Panc1 (cell line): ENCODE results near the gene LILRB4. TPM values are rescaled to one million over a fixed set of nuclear protein-coding genes. Genes with fewer than 3 reads are reported as not detected.

Source experiments
- ATAC-seq: fragments of 200-7000 bp; cut with Tn5 transposase; 2 replicates; pipeline ENCODE4 v1.9.1; 2020; ENCODE audit warnings: mild to moderate bottlenecking, moderate library complexity
- BruUV-seq: library from RNA; stranded (reverse); fragments of 400-500 nt; replicated peaks from 2 replicates; lab custom pipeline; 2021; lab: Mats Ljungman, UMichigan
- CTCF ChIA-PET: fragments of 300-600 bp; sonication (Branson Sonifier 250); formaldehyde crosslinking; loops from one replicate; lab custom pipeline; 2022; ENCODE audit warnings: antibody characterized with exemption; lab: Charles Lee
- POLR2A ChIA-PET: fragments of 300-600 bp; sonication (Branson Sonifier 250); formaldehyde crosslinking; loops from one replicate; lab custom pipeline; 2022; ENCODE audit warnings: antibody characterized with exemption; lab: Charles Lee
- DNase-seq: peaks from one replicate; pipeline ENCODE4 v3.0.0-alpha.2; 2010; ENCODE audit warnings: low read depth, low spot score
- H3K27ac ChIP-seq: 2 replicates; pipeline ENCODE4 v1.5.1; 2011; ENCODE audit warnings: mild to moderate bottlenecking, low read length, inconsistent platforms
- H3K27me3 ChIP-seq: fragments of 200-500 bp; sonication (Bioruptor generic); 2 replicates; pipeline ENCODE4 v1.6.0; 2014; ENCODE audit warnings: low read length, inconsistent platforms; ENCODE audit not compliant: control insufficient read depth, insufficient read depth
- H3K36me3 ChIP-seq: fragments of 200-500 bp; sonication (Bioruptor generic); 2 replicates; pipeline ENCODE4 v1.5.1; 2014; ENCODE audit warnings: inconsistent platforms, mild to moderate bottlenecking, low read length, moderate library complexity; ENCODE audit not compliant: control insufficient read depth, insufficient read depth
- H3K4me1 ChIP-seq: 2 replicates; pipeline ENCODE4 v1.5.1; 2011; ENCODE audit warnings: inconsistent platforms, mild to moderate bottlenecking, low read length, moderate library complexity; ENCODE audit not compliant: control insufficient read depth, insufficient read depth
- H3K4me3 ChIP-seq, 2 experiments: 2 replicates each; pipeline ENCODE4 v1.5.1; 2011 to 2012; ENCODE audit warnings: low read depth in 2 of 2, low read length in 2 of 2, mild to moderate bottlenecking in 2 of 2, inconsistent platforms in 1 of 2, moderate library complexity in 1 of 2
- H3K9me3 ChIP-seq: fragments of 200-500 bp; sonication (Bioruptor generic); 2 replicates; pipeline ENCODE4 v1.5.1; 2014; ENCODE audit warnings: low read depth, mild to moderate bottlenecking, inconsistent platforms, low read length, moderate library complexity; ENCODE audit not compliant: control insufficient read depth, insufficient read depth
- POLR2AphosphoS5 ChIP-seq: IDR thresholded peaks from 2 replicates; pipeline ENCODE4 v1.6.1; 2012; ENCODE audit warnings: mild to moderate bottlenecking, low read depth, low read length, moderate library complexity
- SIN3A ChIP-seq: IDR thresholded peaks from 2 replicates; pipeline ENCODE4 v1.6.1; 2012; ENCODE audit warnings: low read depth, mild to moderate bottlenecking, low read length, moderate library complexity, borderline replicate concordance; ENCODE audit not compliant: insufficient read depth
- TCF7L2 ChIP-seq: IDR thresholded peaks from 2 replicates; pipeline ENCODE4 v1.6.1; 2011; ENCODE audit warnings: mild to moderate bottlenecking, low read depth, low read length, inconsistent platforms
- in situ Hi-C: cut with HindIII; loops from 2 replicates; pipeline ENCODE4 v1.10.0; 2016; ENCODE audit warnings: low sequenced_read_pairs, low pct_unique_long_range_greater_than_20kb
- intact Hi-C: fragments of 100-400 bp; cut with micrococcal nuclease; formaldehyde crosslinking; loops from one replicate; pipeline ENCODE4 v1.10.0; 2022; ENCODE audit not compliant: unreplicated experiment
- total RNA-seq: library from RNA; stranded (reverse); gene quantifications from one replicate; pipeline ENCODE4 v1.2.1, GENCODE V29; 2021; ENCODE audit not compliant: unreplicated experiment
- TF ChIP-seq, protein P1 (sequence below): fragments of 450-650 bp; IDR thresholded peaks from 2 replicates; pipeline ENCODE4 v1.5.1; 2017; ENCODE audit warnings: mild to moderate bottlenecking
- TF ChIP-seq, protein P2 (sequence below), 2 experiments: IDR thresholded peaks; 2 replicates each; pipeline ENCODE4 v1.6.1; 2011 to 2012; ENCODE audit warnings: low read depth in 2 of 2, control low read depth in 1 of 2, low read length in 1 of 2, mild to moderate bottlenecking in 1 of 2, moderate library complexity in 1 of 2; ENCODE audit not compliant: insufficient read depth in 1 of 2

The LILRB4 gene
- total RNA-seq, 1 experiment from 2014 or later, result not detected

DNA sequence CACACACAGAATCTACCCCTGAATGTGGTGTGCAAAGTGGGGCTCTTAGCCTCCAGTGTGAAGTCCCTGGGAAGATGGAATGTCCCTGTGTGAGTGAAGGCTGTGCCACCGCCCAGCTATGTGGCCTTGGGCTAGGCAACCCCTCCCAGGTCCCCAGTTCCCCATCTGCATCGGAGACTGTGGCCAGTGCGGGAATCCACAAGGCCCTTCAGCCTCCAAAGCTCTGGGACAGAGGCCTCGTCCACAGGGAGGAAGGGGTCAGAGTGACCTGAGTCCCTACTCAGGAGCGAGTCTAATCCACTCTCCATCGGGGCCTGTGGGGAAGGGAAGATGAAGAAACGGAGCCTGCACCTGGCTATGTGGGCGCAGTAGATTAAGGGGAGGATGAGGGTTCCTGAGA is 42.1 kb downstream of the LILRB4 start:
- Histone ChIP-seq H3K27ac (no peak overlapping the region), H3K27me3 (peaks cover 7% of the 10 kb centered on the region), H3K4me3 (no peak overlapping the region), H3K4me1 (no peaks in the 10 kb centered on the region), H3K9me3 (no peaks in the 10 kb centered on the region), H3K36me3 (no peaks in the 10 kb centered on the region)
- DNase-seq, result no peak
- intact Hi-C loops, result no loop called here
- ATAC-seq, result no peak
- POLR2A ChIA-PET, result no interaction called here
- CTCF ChIA-PET, result no interaction called here
- TF ChIP-seq, protein P1, sequence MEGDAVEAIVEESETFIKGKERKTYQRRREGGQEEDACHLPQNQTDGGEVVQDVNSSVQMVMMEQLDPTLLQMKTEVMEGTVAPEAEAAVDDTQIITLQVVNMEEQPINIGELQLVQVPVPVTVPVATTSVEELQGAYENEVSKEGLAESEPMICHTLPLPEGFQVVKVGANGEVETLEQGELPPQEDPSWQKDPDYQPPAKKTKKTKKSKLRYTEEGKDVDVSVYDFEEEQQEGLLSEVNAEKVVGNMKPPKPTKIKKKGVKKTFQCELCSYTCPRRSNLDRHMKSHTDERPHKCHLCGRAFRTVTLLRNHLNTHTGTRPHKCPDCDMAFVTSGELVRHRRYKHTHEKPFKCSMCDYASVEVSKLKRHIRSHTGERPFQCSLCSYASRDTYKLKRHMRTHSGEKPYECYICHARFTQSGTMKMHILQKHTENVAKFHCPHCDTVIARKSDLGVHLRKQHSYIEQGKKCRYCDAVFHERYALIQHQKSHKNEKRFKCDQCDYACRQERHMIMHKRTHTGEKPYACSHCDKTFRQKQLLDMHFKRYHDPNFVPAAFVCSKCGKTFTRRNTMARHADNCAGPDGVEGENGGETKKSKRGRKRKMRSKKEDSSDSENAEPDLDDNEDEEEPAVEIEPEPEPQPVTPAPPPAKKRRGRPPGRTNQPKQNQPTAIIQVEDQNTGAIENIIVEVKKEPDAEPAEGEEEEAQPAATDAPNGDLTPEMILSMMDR, result no peak
- BruUV-seq, result no TSS peak
- in situ Hi-C loops, result no loop called here

DNA sequence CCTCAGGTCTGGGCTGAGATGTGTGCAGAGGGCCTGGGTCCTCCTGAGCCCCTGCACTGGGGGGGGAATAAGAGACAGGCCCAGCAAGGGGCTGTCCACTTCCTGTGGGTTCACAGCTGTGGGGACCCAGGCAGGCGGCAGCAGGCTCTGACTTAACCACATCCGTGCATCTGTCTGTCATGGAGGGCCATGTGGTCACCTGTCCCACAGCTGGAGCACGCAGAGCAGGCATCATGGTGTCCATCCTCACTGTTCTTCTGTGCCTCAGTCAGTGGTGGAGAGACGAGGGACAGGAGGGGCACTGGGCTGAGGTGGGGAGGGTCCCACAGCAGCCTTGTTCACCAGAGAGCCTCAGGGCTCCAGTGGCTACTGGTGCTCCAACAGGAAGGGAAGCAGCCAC is 45.2 kb downstream of the LILRB4 start:
- CTCF ChIA-PET, result no interaction called here
- Histone ChIP-seq H3K36me3 (no peaks in the 10 kb centered on the region), H3K4me1 (no peaks in the 10 kb centered on the region), H3K27me3 (peaks cover 2% of the 10 kb centered on the region; the same call in 1 of the 2 replicates), H3K4me3 (no peak overlapping the region), H3K27ac (no peak overlapping the region), H3K9me3 (no peaks in the 10 kb centered on the region)
- TF ChIP-seq TCF7L2 (no peak), POLR2AphosphoS5 (no peak), SIN3A (no peak)
- TF ChIP-seq, protein P1, result no peak
- TF ChIP-seq, protein P2, sequence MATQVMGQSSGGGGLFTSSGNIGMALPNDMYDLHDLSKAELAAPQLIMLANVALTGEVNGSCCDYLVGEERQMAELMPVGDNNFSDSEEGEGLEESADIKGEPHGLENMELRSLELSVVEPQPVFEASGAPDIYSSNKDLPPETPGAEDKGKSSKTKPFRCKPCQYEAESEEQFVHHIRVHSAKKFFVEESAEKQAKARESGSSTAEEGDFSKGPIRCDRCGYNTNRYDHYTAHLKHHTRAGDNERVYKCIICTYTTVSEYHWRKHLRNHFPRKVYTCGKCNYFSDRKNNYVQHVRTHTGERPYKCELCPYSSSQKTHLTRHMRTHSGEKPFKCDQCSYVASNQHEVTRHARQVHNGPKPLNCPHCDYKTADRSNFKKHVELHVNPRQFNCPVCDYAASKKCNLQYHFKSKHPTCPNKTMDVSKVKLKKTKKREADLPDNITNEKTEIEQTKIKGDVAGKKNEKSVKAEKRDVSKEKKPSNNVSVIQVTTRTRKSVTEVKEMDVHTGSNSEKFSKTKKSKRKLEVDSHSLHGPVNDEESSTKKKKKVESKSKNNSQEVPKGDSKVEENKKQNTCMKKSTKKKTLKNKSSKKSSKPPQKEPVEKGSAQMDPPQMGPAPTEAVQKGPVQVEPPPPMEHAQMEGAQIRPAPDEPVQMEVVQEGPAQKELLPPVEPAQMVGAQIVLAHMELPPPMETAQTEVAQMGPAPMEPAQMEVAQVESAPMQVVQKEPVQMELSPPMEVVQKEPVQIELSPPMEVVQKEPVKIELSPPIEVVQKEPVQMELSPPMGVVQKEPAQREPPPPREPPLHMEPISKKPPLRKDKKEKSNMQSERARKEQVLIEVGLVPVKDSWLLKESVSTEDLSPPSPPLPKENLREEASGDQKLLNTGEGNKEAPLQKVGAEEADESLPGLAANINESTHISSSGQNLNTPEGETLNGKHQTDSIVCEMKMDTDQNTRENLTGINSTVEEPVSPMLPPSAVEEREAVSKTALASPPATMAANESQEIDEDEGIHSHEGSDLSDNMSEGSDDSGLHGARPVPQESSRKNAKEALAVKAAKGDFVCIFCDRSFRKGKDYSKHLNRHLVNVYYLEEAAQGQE (IDR thresholded peaks at IDR 0.05; ENCODE audit: insufficient read depth in 1 of 2, low read depth in 2 of 2, low read length in 1 of 2), result no peak
- no TSS peak for BruUV-seq
- POLR2A ChIA-PET, result no interaction called here
- DNase-seq (no peak), ATAC-seq (no peak)
- in situ Hi-C loops, result no loop called here
- intact Hi-C loops, result no loop called here

DNA sequence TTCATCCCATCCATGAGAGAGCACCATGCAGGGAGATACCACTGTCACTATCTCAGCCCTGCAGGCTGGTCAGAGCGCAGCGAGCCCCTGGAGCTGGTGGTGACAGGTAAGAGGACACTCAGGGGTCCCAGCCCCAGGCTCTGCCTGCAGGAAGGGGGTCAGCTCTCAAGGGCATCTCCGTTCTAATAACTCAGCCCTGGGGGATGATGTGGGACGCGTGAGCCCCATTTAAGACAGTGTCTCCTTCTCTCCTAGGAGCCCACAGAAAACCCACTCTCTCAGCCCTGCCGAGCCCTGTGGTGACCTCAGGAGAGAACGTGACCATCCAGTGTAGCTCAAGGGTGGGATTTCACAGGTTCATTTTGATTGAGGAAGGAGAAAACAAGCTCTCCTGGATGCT is 46.0 kb downstream of the LILRB4 start:
- in situ Hi-C loops, result no loop called here
- Histone ChIP-seq H3K27ac (no peak overlapping the region), H3K4me1 (no peaks in the 10 kb centered on the region), H3K36me3 (no peaks in the 10 kb centered on the region), H3K9me3 (no peaks in the 10 kb centered on the region), H3K4me3 (no peak overlapping the region), H3K27me3 (no peaks in the 10 kb centered on the region)
- BruUV-seq, result no TSS peak
- POLR2A ChIA-PET, result no interaction called here
- ATAC-seq (peak; percentile 27; the same call in 1 of the 2 replicates), DNase-seq (no peak)
- CTCF ChIA-PET, result no interaction called here
- TF ChIP-seq, protein P1, result no peak
- TF ChIP-seq, protein P2 (IDR thresholded peaks at IDR 0.05; ENCODE audit: insufficient read depth in 1 of 2, low read depth in 2 of 2, low read length in 1 of 2), result no peak
- TF ChIP-seq TCF7L2 (no peak), SIN3A (no peak), POLR2AphosphoS5 (no peak)
- intact Hi-C loops, result no loop called here
